ENCODE data around the gene CEP70.
"Not testable (repeated sequence)": the region's sequence is repeated elsewhere in the genome, so short reads cannot be mapped to it uniquely, and the experiment has no call there.

- not testable (repeated sequence) for TF ChIP-seq CTCF (IDR thresholded peaks at IDR 0.05 in 8 of 11, conservative IDR thresholded peaks at IDR 0.05 in 3 of 11); POLR2A (IDR thresholded peaks at IDR 0.05)
These were observed 43.1 kb downstream of the CEP70 start for GRCh38 chr3:138550958-138551357.

All from spleen (tissue), 7 donors.